GM12878 (cell line): ENCODE results near the gene RPL18. TPM values are rescaled to one million over a fixed set of nuclear protein-coding genes. Genes with fewer than 3 reads are reported as not detected.

ENCODE experiments used
- BHLHE40 ChIP-seq, 2 experiments: fragments of 450-650 bp in 1 of 2; IDR thresholded peaks; 2 replicates each; pipeline ENCODE4 v1.6.1; 2011 to 2017; ENCODE audit warnings: low read depth in 2 of 2, borderline replicate concordance in 1 of 2, improper control_type of control experiment in 1 of 2, low read length in 1 of 2, mild to moderate bottlenecking in 1 of 2
- CHD2 ChIP-seq: IDR thresholded peaks from 2 replicates; pipeline ENCODE4 v1.6.1; 2011; ENCODE audit warnings: low read depth, low read length, improper control_type of control experiment, borderline replicate concordance
- CHD4 ChIP-seq: fragments of 200-600 bp; sonication (generic); IDR thresholded peaks from 2 replicates; pipeline ENCODE4 v1.6.1; 2016; ENCODE audit warnings: mild to moderate bottlenecking
- CREM ChIP-seq: IDR thresholded peaks from 2 replicates; pipeline ENCODE4 v1.6.1; 2014; ENCODE audit warnings: antibody characterized with exemption, low read depth
- IKZF2 ChIP-seq, 2 experiments: fragments of 450-650 bp; IDR thresholded peaks; 2 replicates each; pipeline ENCODE4 v1.6.1; 2017; ENCODE audit warnings: mild to moderate bottlenecking in 2 of 2, moderate library complexity in 2 of 2
- MEF2A ChIP-seq: IDR thresholded peaks from 2 replicates; pipeline ENCODE4 v1.6.1; 2011; ENCODE audit warnings: low read depth, mild to moderate bottlenecking, low read length, moderate library complexity; ENCODE audit not compliant: insufficient read depth
- MXI1 ChIP-seq: fragments of 150-350 bp; IDR thresholded peaks from 2 replicates; pipeline ENCODE4 v1.6.1; 2011; ENCODE audit warnings: low read depth, mild to moderate bottlenecking, inconsistent platforms, low read length, improper control_type of control experiment
- RAD21 ChIP-seq: IDR thresholded peaks from 2 replicates; pipeline ENCODE4 v1.6.1; 2011; ENCODE audit warnings: mild to moderate bottlenecking, low read depth, low read length, moderate library complexity; ENCODE audit not compliant: insufficient read depth
- RAD51 ChIP-seq: fragments of 450-650 bp; IDR thresholded peaks from 2 replicates; pipeline ENCODE4 v1.6.1; 2016; ENCODE audit warnings: moderate library complexity, mild to moderate bottlenecking, inconsistent platforms
- RUNX3 ChIP-seq: IDR thresholded peaks from 2 replicates; pipeline ENCODE4 v1.6.1; 2012; ENCODE audit warnings: low read length, inconsistent platforms
- SRF ChIP-seq, 2 experiments: IDR thresholded peaks; 2 replicates each; pipeline ENCODE4 v1.6.1; 2011; ENCODE audit warnings: low read depth in 2 of 2, low read length in 2 of 2, mild to moderate bottlenecking in 1 of 2, moderate library complexity in 1 of 2
- WRNIP1 ChIP-seq: IDR thresholded peaks from 2 replicates; pipeline ENCODE4 v1.6.1; 2011; ENCODE audit warnings: low read depth, low read length, improper control_type of control experiment, borderline replicate concordance
- YY1 ChIP-seq: IDR thresholded peaks from 2 replicates; pipeline ENCODE4 v1.6.1; 2011; ENCODE audit warnings: low read depth, mild to moderate bottlenecking, low read length
- ZNF217 ChIP-seq: fragments of 450-650 bp; IDR thresholded peaks from 2 replicates; pipeline ENCODE4 v1.6.1; 2017; ENCODE audit warnings: antibody characterized with exemption, mild to moderate bottlenecking
- ZZZ3 ChIP-seq: IDR thresholded peaks from 2 replicates; pipeline ENCODE4 v1.6.1; 2011; ENCODE audit warnings: low read depth; ENCODE audit not compliant: control insufficient read depth, insufficient read length
- polyA plus RNA-seq, 11 experiments: library from polyadenylated mRNA; depleted of rRNA in 4 of 11; unstranded in 6 of 11; stranded (reverse) in 5 of 11; fragments of >200 nt; fragmentation: Nextera tagmentation in 4 of 11; fragmentation: Illumina TruSeq in 1 of 11; extraction: Ambion mirVana in 4 of 11; extraction: Trizol in 1 of 11; gene quantifications; 1 replicate in 1 of 11; 2 replicates in 10 of 11; pipeline versions ENCODE4 v1.2.1 to v1.2.3, GENCODE V29; 2011 to 2016; ENCODE audit warnings: inconsistent platforms in 2 of 11, missing spikeins in 2 of 11, low read depth in 1 of 11
- total RNA-seq, 4 experiments: library from RNA; depleted of rRNA in 3 of 4; stranded (reverse); fragments of >200 nt in 3 of 4; fragmentation: Illumina TruSeq in 1 of 4; extraction: Trizol in 1 of 4; gene quantifications; 2 replicates each; pipeline versions ENCODE4 v1.2.1 to v1.2.3, GENCODE V29; 2013 to 2021
- TF ChIP-seq, protein P1 (sequence below): fragments of 450-650 bp; formaldehyde crosslinking; IDR thresholded peaks from 2 replicates; pipeline ENCODE4 v1.4.0; 2022; ENCODE audit warnings: mild to moderate bottlenecking, moderate library complexity
- TF ChIP-seq, protein P2 (sequence below): fragments of 450-650 bp; IDR thresholded peaks from 2 replicates; pipeline ENCODE4 v1.6.1; 2016; ENCODE audit warnings: mild to moderate bottlenecking, moderate library complexity, borderline replicate concordance
- TF ChIP-seq, protein P3 (sequence below): IDR thresholded peaks from 2 replicates; pipeline ENCODE4 v1.6.1; 2012; ENCODE audit warnings: improper control_type of control experiment, low read depth, low read length; ENCODE audit not compliant: insufficient replicate concordance

The RPL18 gene
- total and polyA plus RNA-seq, 10 of the 15 experiments (the other 5 are each of a cell fraction or from before 2014, with no cell fraction given), result 393 to 4,267 (median 2,019) TPM

DNA sequence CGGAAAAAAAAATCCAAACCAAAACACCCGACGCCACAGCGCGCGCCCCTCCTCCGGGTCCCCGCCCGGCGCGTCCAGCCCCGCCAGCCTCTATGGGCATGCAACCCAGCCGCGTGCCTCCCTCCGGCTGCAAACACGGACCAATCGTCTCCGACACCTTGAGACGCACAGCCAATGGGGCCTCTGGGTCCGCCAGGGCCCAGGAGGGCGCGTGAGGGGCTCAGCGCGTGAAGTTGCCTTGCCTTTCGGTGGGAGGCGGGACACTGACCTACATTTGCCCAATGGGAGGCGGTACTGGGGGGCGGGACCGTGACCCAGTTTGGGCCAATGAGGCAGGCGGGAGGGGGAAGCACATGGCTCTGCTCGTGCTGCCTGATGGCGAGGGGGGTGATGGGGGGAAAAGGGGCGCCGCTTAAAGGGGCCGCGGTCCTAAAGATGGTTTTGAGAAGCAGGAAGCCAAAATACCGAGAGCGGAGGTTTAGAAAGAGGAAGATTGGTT lies 18.5 kb upstream of the RPL18 start (continued):
- TF ChIP-seq, protein P1, sequence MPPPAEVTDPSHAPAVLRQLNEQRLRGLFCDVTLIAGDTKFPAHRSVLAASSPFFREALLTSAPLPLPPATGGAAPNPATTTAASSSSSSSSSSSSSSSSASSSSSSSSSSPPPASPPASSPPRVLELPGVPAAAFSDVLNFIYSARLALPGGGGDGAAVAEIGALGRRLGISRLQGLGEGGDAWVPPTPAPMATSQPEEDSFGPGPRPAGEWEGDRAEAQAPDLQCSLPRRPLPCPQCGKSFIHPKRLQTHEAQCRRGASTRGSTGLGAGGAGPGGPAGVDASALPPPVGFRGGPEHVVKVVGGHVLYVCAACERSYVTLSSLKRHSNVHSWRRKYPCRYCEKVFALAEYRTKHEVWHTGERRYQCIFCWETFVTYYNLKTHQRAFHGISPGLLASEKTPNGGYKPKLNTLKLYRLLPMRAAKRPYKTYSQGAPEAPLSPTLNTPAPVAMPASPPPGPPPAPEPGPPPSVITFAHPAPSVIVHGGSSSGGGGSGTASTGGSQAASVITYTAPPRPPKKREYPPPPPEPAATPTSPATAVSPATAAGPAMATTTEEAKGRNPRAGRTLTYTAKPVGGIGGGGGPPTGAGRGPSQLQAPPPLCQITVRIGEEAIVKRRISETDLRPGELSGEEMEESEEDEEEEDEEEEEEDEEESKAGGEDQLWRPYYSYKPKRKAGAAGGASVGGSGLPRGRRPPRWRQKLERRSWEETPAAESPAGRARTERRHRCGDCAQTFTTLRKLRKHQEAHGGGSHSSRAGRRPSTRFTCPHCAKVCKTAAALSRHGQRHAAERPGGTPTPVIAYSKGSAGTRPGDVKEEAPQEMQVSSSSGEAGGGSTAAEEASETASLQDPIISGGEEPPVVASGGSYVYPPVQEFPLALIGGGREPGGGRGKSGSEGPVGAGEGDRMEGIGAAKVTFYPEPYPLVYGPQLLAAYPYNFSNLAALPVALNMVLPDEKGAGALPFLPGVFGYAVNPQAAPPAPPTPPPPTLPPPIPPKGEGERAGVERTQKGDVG (CRISPR knock-in tag), result no peak
- TF ChIP-seq, protein P2, sequence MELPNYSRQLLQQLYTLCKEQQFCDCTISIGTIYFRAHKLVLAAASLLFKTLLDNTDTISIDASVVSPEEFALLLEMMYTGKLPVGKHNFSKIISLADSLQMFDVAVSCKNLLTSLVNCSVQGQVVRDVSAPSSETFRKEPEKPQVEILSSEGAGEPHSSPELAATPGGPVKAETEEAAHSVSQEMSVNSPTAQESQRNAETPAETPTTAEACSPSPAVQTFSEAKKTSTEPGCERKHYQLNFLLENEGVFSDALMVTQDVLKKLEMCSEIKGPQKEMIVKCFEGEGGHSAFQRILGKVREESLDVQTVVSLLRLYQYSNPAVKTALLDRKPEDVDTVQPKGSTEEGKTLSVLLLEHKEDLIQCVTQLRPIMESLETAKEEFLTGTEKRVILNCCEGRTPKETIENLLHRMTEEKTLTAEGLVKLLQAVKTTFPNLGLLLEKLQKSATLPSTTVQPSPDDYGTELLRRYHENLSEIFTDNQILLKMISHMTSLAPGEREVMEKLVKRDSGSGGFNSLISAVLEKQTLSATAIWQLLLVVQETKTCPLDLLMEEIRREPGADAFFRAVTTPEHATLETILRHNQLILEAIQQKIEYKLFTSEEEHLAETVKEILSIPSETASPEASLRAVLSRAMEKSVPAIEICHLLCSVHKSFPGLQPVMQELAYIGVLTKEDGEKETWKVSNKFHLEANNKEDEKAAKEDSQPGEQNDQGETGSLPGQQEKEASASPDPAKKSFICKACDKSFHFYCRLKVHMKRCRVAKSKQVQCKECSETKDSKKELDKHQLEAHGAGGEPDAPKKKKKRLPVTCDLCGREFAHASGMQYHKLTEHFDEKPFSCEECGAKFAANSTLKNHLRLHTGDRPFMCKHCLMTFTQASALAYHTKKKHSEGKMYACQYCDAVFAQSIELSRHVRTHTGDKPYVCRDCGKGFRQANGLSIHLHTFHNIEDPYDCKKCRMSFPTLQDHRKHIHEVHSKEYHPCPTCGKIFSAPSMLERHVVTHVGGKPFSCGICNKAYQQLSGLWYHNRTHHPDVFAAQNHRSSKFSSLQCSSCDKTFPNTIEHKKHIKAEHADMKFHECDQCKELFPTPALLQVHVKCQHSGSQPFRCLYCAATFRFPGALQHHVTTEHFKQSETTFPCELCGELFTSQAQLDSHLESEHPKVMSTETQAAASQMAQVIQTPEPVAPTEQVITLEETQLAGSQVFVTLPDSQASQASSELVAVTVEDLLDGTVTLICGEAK, result no peak; the same call in 1 of the 2 replicates
- TF ChIP-seq RAD51, result peak; percentile 93
- TF ChIP-seq CHD2, result peak; percentile 92
- TF ChIP-seq ZNF217, result no peak
- TF ChIP-seq, protein P3, sequence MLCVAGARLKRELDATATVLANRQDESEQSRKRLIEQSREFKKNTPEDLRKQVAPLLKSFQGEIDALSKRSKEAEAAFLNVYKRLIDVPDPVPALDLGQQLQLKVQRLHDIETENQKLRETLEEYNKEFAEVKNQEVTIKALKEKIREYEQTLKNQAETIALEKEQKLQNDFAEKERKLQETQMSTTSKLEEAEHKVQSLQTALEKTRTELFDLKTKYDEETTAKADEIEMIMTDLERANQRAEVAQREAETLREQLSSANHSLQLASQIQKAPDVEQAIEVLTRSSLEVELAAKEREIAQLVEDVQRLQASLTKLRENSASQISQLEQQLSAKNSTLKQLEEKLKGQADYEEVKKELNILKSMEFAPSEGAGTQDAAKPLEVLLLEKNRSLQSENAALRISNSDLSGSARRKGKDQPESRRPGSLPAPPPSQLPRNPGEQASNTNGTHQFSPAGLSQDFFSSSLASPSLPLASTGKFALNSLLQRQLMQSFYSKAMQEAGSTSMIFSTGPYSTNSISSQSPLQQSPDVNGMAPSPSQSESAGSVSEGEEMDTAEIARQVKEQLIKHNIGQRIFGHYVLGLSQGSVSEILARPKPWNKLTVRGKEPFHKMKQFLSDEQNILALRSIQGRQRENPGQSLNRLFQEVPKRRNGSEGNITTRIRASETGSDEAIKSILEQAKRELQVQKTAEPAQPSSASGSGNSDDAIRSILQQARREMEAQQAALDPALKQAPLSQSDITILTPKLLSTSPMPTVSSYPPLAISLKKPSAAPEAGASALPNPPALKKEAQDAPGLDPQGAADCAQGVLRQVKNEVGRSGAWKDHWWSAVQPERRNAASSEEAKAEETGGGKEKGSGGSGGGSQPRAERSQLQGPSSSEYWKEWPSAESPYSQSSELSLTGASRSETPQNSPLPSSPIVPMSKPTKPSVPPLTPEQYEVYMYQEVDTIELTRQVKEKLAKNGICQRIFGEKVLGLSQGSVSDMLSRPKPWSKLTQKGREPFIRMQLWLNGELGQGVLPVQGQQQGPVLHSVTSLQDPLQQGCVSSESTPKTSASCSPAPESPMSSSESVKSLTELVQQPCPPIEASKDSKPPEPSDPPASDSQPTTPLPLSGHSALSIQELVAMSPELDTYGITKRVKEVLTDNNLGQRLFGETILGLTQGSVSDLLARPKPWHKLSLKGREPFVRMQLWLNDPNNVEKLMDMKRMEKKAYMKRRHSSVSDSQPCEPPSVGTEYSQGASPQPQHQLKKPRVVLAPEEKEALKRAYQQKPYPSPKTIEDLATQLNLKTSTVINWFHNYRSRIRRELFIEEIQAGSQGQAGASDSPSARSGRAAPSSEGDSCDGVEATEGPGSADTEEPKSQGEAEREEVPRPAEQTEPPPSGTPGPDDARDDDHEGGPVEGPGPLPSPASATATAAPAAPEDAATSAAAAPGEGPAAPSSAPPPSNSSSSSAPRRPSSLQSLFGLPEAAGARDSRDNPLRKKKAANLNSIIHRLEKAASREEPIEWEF, result peak; percentile 13
- no peak for TF ChIP-seq RAD21
- no peak for TF ChIP-seq CHD4
- peak; percentile 86 for TF ChIP-seq MXI1
- peak; percentile 53 for TF ChIP-seq CREM
- no peak for TF ChIP-seq MEF2A
- TF ChIP-seq YY1, result no peak
- no peak for TF ChIP-seq WRNIP1
- peak; percentile 4 to 15; a peak in 1 of 4 replicates for TF ChIP-seq SRF (IDR thresholded peaks at IDR 0.05; ENCODE audit: low read depth in 2 of 2, low read length in 2 of 2)
- no peak; a peak in 1 of 4 replicates for TF ChIP-seq IKZF2 (IDR thresholded peaks at IDR 0.05)
- no peak for TF ChIP-seq RUNX3
- TF ChIP-seq ZZZ3, result no peak
- TF ChIP-seq BHLHE40 (IDR thresholded peaks at IDR 0.05; ENCODE audit: borderline replicate concordance in 1 of 2, low read depth in 2 of 2, low read length in 1 of 2), result peak; percentile 95 to 97; a peak in 3 of 4 replicates
